Activated gamma-delta T cell treated with Interleukin-2 at 50 U/mL for 16 hours (primary cell): Measurements from ENCODE around the gene NOM1.

Experiments used
- DNase-seq: peaks from one replicate; pipeline ENCODE4 v3.0.0-alpha.2; 2020

The NOM1 gene

DNA sequence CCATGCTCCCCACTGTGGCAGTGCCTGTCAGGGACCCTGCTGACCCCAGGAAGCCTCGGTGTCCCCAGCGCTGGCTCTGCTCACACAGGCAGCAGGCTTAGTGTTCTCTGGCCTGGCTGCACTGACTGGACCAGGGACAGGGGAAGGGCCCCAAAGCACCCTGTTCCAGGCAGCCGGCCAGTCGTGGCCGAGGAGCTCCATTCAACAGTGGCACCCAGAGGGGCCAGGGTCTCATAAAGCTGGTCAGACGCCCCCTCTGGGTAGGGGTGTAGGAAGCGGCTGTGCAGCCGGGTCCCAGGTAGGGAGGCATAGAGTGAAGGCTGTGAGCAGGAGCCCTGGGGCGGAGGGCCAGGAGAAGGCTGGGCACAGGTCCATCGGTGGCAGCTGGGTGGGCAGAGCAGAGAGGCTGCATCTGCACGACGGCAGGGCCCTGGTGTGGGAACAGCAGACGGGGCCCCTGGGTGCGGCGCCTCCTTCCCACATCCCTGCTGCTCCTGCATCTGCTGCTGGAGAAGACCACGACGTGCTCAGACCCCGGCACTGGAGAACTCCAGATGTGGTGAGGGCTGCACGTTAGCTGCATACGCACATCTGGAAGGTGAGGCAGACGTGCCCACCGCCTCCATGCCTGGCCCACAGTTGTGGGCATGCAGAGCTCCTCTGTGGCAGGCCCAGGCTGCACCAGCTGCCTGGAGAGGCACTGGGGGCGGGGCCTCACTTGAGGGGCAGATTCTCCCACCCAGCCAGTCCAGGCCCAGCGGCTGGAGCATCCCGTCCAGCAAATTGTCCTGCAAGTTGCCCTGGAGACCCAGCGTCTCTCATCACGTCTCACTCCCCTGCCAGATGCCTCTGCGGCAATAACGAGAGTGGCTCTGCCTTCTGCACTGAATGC lies 35.8 kb downstream of the NOM1 start:
- DNase-seq: no peak

DNA sequence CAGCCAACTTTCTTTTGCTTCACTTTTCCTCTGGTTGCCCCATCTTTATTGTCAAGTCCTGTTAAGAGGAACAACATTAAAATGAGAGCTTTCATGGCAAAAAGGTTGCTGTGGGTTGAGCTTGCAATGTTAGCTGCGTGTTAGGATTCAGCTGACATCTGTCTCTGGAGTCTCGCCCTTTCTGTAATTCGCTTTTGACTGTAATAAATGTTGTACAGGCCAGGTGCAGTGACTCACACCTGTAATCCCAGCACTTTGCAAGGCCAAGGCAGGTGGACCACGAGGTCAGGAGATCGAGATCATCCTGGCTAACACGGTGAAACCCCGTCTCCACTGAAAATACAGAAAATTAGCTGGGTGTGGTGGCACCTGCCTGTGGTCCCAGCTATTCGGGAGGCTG lies 36.9 kb downstream of the NOM1 start:
- DNase-seq: no peak

DNA sequence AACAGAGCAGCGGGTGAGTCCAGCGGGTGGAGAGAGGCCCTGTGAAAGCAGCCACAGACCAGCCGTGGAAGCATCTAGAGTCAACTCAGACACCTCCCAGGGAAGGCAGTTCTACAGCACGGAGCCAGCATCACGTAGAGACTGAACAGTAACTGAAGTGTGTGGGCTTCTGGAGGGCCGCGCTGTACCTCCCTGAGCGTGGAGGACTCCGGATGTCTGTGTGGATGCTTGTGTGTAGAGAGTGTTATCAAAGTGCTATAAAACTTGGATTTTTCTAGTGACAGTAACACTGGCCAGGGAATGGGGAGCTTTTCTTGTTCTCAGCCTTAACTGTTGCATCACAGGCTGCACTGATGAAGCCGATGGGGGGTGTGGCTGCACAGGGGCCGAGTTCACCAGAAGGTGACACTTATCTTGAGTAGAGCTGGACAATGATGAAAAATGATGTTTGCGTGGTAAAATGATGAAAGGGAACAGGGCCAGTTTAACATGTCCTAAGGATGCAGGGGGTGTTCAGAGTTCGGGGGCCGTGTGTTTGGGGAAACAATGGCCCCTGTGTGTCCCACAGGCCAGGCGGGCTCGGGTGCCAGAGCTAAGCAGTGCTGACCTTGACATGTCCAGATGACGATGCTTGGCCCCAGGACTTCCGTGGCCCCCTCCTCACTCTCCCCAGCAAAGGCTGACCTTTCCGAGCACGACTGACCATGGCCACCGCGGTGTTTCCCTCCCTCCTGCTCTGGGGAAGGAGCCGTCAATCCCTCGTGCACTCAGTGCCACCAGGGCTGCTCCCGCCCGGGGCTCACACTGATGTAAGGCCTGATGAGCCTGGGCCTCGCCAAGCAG lies 39.1 kb downstream of the NOM1 start:
- DNase-seq: no peak

DNA sequence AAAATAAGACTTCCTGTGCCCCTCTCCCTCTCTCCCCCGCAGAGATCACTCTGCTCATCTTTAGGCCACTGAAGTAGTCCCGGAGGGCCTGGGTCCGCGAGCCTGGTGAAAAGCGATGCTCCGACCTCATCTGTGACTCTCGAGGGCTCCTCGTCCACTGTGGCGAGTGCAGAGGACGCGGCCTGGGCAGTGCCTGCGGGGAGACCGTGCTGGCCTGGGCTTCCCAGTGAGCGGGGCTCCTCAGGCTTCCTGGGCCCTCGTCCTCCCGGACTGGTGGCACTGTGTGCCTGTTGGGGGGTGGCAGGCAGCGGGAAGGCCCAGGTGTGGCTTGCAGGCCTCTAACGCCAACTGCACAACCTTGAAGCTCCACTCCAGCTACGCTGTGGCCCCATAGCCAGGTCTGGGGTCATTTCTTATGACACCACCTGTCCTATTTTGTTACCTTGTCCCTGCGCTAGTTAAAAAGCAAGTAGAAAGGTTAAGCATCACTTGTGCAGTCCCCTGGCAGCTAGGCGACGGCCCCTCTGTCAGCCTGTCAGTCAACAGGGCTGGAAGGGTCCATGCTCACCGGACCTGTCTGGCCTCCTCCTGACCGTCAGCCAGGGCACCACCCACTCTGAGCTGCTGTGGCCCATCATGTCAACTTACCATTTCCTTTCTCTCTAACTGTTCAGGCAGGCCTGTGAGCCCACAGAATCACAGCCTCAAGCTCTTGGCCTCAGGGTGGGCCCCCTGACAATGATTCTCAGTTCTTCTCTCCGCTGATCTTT lies 40.4 kb downstream of the NOM1 start:
- DNase-seq: no peak

DNA sequence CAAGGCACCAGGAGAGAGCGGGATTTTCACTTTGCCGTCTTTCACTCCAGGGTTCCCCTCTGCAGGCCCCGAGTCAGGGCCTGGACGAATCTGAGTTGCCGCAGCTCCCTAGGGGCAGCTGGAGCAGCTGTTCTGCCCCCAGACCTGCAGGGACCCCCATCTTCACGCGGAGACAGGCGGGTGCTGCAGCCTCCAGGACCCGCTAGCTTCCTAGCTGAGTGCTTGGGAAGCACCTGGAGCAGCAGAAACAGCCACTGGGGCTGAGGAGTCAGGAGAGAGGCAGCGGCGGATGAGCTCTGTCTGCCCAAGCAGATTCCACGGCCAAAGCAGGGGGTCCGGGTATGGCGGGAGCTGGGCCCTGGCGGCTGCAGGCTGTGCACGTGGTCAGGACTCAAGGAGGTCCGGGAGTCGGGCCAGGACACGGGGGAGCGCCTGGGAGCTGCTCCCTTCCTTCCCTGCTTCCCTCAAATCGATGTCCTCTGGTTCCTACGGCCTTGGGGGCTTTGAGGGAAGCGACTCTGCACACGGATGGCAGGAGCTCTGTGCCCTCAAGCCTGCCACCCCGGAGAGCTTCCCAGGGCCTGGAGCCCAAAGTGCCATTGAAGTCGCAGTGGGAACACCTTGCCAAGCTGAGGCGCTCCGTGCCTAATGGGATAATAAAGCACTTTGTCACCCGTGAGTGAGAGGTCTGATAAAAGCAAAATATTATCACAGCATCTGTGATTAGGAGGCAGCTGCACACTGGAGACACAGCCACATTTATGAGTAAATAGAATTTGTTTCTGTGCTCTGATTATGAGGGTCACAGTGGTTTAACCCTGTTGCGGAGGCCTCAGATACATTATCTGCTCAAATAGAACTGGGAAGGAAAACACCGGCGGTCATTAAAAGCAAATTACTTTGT lies 43.8 kb downstream of the NOM1 start:
- no peak for DNase-seq

DNA sequence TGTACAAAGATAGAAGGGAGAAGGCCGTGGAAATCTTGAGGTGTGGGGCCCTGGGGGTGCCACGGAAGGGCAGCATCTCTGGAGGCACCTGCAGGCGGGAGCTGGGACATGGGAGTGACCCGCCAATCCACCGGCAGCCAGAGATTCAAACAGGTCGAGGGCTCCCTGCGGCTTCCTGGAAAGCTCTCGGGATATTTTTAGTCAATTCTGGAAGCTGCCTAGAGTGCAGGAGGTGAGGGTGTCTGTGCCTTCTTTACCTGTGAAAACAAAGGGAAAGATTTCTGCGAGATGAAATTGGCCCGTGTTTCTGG lies 44.4 kb downstream of the NOM1 start:
- DNase-seq: no peak

DNA sequence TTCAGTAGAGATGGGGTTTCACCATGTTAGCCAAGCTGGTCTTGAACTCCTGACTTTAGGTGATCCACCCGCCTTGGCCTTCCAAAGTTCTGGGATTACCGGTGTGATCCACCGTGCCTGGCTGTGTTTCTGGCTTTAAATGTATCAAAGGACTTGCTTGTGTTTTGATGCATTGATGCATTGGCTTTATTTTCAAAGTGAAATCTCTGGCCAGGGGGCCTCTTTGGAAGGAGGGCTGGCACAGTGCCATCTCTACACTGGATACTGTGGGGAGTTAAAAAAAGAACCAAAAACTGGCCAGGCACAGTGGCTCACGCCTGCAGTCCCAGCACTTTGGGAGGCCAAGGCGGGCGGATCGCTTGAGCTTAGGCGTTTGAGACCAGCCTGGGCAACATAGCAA lies 44.9 kb downstream of the NOM1 start:
- no peak for DNase-seq

DNA sequence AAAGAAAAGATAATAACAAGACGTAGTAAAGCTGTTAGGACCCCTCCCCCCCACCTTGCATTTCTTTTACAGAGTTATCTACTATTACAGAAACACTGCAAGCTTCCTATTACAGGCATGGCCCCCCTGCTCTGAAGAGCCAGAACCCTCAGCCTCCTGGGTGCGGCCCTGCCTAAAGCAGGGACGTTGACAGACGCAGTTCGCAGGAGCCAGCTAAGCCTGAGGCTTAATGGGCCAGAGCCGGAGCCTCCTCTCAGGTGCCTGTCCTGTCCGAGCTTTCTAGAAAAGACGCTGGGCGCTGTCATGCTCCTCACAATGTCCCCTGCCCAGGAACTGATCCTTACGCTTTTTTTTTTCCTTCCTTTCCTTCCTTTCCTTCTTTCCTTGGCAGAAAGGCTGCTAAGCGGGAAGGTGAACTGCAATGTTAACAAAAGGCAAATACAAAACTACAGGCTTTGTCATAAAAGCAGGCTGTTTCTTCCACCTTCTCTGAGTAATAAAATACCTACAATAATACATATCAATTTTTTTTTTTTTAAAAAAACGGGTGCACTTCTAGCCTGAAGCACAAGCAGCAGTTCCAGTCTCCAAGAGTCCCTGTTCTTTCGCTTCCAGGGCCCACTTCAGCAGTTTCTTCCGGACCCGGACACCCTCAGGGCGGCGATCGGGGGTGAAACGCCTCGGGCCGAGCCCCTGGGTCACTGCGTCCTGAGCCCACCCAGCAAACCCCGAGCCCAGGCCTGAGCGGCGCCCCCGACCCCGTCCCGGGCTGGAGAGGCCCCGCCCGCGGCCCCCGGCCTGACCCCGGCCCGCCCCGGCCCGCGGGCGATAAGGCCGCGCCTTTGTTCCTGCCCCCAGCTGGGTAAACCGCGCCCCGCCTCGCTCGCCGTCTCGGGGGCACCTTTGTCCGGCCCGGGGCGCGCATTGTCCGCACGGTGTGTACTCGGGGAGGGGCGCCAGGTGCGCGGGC lies 49.8 kb downstream of the NOM1 start:
- DNase-seq: no peak

DNA sequence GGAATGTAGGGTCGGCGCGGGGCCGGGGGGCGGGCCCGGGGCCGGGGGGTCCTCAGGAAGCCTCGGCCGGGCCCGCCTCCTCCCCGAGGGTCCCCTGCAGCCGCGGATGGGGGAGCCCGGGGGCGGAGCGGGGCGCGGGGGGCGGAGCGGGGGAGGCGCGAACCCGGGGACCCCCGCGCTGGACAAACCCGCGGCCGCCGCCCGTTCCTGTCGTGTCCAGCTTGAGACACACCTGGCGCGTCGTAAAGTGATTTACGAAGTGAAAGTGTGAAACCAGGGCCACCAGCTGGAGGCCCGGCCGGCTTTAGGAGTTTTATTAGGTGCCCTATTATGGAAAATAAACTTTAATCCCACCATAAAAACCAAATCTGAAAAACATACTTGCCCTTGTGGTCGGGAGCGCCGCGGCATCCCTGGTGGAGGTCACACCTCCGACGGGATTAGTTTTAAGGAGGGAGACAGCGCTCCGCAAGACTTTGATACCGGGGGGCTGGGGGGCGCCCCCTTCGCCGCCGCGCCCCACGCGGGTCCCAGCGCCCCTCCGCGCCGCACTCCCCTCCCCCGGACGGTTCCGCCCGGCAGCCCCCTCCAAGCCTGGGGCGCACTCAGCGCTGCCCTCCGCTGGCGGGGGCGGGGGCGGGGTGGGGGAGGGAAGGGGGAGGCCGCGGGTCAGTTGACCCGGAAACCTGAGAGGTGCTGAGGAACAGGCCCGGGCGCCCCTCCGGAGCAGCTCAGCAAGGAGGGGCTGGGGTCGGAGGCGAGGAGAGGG lies 50.6 kb downstream of the NOM1 start:
- DNase-seq: no peak

DNA sequence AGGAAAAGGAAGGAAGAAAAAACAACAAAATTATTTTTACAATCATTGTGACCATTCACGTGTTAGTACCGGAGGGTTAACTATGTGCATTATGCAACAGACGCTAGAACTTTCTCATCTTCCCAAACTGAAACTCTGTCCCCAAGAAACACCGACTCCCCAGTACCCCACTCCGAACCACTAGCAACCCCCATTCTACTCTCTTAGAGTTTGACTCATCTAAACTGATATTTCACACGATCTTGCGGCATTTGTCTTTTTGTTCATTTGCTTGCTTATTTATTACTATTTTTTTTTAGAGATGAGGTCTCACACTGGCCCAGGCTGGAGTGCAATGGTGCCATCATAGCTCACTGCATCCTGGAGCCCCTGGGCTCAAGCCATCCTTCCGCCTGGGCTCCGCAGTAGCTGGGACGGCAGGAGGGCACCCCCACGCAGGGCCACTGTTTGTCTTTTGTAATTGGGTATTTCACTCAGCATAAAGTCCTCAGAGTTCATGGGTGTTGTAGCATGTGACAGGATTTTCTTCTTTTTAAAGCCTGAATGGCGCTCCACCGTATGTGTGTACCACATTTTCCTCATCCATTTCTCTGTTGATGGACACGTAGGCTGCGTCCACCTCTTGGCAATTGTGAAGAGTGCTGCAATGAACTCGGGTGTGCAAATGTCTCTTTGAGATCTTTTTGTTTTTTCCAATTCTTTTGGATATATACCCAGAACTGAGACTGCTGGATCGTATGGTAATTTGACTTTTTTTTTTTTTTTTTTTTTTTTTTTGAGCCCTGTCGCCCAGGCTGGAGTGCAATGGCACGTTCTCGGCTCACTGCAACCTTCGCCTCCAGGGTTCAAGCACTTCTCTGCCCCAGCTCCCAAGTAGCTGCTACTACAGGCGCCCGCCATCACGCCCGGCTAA lies 51.5 kb downstream of the NOM1 start:
- DNase-seq: no peak

DNA sequence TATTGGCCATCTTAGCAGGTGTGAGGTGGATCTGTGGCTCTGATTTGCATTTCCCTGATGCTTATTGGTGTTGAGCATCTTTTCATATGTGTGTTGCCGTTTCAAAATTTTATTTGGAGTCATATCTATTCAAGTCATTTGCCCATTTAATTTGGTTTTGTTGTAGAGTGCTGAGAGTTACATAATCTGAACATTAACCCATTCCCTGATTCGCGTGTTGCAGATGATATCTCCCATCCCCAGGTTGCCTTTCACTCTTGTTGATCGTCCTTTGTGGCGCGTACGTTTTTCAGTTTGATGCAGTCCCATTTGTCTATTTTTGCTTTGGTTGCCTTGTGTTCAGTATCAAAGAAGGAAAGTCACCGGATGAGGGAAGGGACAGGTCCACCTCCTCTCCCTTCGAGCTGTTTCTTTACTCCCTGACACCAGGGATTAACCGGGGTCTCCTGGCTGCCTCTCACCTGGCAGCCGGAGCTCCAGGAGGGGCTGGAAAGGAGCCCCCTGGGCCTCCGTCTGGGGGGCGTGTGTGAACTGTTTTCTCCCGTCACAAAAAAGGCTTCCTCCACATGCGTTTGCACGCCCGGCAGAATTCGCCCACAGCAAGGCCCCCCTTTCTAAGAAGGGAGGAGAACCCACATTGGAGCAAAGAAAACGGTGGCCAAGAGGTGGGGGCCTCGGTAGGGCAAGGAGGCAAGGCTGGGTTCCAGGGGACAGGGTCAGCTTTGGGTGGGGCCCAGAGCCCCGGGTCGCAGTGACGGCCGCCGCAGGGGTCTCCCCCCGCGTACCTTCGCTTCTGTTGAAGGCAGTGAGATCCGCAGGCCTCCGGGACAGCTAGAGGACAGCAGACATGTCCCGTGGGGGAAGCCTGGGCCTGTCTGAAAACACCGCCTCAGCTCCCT lies 52.7 kb downstream of the NOM1 start:
- no peak for DNase-seq

DNA sequence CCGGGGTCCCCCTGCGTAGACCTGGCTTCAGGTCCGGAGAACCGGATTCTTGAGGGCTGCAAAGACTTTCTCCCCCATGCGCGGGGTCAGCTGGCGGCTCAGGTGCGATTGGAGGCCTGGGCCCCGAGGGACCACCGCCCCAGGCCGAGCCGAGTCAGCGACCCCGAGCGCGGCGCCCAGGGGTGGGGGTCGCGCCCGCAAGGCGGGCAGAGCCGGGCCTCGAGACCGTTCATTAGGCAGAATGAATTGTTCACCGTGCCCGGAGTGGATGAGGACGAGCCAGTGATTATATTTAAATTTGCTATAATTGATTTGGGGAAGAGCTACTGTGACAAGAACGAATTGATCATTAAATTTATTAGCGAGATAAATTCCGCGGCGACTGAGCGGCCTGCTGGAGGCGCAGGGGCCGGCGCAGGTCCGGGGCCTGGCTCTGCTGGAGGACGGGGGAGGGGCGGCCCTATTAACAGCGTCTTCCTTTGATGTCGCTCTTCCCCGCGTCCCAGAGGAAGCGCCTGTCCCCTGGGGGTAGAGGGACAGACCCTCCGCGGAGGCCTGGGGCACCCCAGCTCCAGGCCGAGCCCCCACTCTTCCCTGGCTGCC lies 53.4 kb downstream of the NOM1 start:
- DNase-seq: no peak

DNA sequence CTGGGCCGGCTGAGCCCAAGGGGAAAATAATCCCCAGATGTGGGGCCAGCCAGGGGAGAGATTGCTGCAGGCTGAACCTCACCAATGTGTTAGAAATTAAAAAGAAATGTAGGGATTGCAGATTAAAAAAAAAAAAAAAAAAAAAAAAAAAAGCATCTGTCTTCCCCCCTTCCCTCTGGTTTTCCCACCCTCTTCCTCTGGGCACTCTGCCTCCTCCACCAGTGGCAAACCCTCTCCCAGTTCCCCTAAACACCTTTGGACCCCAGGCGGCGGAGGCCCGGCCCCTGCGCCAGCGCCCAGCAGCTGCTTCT lies 53.9 kb downstream of the NOM1 start:
- no peak for DNase-seq

DNA sequence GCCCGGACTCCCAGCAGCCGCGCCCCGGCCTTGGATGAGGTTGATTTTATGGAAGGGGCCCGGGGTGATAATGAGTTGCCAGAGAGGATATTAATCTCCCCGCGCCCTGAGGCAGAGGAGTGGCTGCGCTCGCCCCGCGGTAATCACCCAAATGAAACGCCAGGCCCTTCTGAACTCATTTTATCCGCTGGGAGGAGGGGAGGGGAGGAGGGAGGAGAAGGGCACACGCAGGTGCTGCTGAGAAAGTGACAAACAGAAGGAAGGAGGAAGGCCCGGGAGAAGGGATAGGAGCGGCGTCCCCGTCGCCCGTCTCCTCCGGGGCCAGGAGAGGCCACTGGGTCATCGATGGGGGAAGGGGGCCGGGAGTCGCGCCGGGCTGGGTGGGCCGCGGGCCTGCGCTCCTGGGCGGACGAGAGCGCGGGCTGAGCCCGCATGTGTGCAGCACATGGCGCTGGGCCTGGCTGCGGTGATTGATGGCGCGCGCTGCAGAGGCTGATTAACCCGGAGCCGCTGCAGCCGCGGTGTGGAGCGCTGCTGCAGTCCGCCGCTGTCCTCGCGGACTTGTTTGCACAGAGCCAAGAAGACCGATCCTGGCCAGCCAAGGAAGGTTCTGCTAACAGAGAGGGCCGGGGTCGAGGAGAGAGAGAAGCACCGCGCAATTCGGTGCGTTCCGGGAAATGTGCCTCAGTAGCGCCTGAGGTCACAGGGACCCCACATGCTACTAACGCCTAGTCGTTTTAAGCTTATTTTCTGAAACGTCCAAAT lies 54.4 kb downstream of the NOM1 start:
- no peak for DNase-seq

DNA sequence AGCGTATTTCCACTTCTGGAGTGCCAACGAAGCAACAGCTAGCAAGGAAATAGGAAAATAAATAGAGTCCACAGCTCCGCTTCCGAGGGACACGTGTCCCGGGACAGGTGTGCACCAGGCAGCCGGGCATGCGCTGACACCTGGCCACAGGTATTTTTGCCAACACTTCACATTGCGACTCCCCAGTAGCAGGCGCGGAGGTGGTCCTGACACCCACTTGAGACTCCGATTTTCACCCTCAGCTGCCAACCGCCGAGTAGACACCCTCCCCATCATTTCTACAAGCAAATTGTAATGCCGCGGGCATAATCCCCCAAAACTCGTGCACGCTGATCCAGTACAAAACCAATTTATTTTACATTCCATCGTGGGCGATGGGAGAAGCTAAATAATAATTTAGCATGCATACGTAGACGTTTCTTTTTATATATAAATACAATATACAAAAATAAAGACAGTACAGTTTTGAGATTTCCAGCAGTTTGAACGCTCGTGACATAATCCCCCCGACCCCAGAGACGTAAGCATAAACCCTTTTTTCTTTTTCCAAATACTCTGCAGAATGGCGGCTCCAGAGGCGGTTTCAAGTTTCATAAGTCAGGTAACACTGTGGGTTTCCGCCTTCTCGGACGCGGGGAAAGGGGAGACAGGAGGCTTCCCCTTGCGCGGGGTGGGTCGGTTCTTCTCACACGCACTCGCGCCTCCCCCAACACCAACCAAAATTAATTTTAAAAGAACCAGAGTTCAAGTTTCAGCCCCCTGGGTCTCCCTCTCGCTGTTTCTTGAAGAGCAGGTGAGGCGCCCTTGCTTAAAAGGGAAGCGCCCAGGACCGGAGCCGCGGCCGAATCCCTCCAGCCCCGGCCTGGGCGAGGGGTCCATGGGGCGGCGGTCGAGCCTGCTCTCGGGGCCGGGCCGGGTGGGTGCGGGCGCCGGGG lies 55.3 kb downstream of the NOM1 start:
- DNase-seq: no peak
